GM18861 (cell line): ENCODE data around the gene EPN3.

Experiments used
- ATAC-seq: cut with Tn5 transposase; IDR thresholded peaks from one replicate; pipeline ENCODE4 v1.9.1; 2021; ENCODE audit not compliant: unreplicated experiment

EPN3 gene

DNA sequence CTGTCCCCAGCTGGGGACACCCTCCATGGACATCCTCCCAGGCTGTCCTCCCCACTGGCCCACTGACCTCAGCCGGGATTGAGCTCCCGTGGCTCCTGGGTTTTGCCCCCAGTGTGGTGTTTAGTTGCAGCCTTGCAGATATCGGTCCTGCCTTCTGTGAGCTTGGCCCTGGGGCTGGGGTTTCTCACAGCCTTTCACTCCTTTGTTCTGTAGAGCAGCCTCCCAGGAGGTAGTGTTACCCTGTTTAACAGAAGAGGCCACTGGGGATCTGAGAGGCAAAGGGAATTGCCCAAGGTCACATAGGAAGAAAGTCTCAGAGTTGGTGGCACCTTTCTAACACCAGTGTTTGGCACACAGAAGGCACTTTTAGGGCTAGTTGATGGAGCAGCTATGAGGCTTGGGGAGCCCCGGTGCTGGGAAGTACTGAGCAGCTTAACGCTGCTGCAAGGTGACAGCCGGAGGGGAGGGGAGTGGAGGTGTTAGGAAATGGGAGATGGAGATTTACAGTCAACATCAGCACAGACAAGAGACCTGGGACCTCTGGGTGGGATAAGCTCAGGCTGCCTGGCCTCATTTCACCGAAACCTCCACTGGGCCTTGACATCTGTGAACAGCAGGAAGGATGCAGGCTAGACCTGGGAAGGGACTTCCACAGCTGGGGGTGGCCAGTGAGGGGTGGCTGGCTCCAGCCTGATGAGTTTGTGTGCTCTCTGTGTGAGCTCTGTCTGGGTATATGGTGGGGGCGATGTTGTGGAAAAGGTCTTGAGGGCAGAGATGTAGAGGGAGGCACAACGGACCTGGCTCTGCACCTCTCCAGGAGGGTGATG, 54.1 kb downstream of the EPN3 start:
- no peak for ATAC-seq

DNA sequence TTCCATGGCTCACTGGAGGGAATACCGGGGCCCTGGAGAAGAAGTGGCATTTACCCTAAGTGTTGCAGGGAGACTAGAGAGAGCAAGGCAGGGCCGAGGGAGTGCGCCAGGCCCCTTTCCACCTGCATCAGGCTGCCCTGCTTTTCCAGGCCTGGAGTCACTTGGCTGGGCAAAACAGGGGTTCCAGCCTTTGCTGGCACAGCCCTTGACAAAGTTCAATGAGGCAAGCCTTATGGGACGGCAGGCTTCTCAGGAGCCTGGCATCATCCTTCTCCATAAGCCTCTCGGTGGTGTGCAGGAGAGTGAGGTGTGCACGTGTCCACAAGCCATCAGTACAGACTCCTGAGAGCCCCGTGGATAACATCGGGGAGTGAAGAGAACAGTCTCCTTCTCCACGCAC, 55.0 kb downstream of the EPN3 start:
- no peak for ATAC-seq

DNA sequence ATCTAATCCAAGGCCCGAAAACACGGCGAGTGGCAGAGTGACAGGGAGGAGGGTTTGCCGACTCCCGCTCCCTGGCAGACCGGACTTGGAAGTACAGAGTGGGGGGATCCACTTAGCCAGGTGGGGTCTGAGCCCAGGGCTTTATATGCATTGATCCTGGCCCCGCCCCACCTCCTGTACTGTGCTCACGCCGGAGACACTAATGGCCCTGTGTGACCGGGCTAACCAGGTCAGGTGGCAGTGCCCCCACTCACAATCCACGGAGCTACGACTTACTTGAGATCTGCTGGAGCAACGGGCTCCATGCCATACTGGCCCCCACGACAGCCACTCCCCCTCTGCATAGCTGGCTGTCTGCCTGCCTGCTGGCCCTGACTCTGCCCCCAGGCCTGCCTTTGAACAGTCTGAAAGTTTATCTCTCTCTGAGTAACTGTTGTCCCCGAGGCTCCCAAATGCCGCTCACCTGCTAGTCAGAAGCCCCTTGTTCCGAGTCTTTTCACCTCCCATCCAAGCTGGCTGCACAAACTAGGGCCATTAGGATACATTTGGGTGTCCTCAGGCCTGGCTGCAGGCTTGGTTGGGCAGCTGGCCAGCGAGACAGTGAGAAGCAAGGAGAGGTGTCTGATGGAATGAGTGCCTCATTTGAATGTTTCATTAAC, 56.0 kb downstream of the EPN3 start:
- ATAC-seq = no peak

DNA sequence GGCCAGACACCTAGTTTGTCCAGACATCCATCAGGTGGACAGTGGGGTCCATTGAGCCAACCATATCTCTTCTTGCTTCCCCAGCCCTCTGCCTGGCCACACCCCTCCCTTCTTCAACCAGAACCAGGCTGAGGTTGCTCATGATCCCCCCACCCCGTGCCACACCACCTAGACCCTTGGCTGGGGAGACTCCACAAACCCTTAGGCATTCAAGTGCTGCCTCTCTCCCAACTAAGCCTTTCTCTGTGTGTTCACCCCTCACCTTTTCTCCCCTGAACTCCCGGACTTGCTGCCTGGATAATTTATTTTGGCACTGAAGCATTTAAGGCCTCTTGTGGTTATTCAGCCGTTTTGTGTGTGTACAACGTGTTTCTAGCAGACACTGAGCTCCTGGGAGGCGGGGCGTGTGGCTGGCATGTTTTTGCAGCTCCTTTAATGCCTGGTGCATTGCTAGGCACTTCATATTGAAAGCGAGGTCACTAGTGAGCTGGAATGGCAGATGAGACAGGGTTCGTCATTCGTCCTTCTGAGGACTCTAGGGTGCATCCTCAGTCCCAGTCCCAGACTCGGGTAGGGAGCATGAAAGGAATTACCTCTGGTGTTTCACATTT, 56.7 kb downstream of the EPN3 start:
- ATAC-seq = no peak

DNA sequence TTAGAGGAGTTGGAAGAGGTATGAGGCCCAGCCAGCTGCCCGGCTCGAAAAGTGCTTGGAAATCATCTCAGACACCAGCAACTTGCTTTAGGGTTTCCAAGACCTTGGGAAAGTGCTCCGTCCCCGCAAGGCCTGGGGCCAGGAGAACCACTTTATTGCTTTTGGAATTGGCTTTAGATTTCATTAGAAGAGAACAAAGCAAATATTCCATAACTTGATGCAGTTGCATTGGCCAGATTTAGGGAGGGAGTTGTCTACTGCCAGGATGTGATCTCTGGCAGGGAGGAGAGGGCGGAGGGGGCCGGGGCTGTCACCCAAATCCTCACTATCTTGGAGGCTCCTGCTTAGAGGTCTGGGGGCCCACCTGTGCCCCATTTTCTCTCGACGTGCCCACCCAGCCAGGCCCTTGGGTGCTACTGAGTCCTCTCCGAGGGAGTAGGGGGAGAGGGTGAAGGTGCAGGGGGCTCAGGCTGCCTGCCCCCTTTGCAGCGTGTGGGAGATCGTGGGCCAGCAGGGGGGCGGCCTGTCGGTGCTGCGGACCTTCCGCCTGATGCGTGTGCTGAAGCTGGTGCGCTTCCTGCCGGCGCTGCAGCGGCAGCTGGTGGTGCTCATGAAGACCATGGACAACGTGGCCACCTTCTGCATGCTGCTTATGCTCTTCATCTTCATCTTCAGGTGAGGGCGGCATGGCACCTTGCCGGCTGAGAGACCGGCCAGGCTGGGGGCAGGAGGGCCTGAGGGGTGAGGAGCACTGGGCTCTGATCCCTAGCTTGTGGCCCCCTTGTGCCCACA, 58.6 kb downstream of the EPN3 start:
- ATAC-seq = no peak

DNA sequence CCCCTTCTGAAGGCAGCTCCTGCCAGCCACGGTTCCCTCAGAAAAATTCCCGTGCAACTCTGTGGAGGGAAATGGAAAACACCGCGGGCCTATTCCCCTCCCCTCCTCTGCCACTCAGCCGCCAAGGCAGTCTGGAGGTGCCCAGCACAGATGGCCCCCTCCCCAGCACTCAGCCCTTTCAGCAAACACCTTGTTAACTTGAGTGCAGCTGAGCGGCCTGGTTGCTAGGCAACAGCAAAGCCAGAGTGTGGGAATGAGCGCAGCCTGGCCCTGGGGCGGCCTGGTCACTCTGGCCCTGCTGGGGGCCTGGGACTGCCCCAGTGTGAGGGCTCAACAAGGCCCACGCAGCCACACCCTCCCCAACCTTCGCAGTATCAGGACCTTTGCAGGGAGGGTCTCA, 60.8 kb downstream of the EPN3 start:
- no peak for ATAC-seq
